HG03442 (cell line): Measurements from ENCODE around the gene CCBE1.

ENCODE experiments used
- ATAC-seq: cut with Tn5 transposase; IDR thresholded peaks from one replicate; pipeline ENCODE4 v1.9.1; 2021; ENCODE audit warnings: mild to moderate bottlenecking, moderate library complexity; ENCODE audit not compliant: unreplicated experiment

Gene CCBE1

GRCh38 chr18:59623456-59624368 lies 73.5 kb downstream of the CCBE1 start:
- no peak for ATAC-seq

- no peak for ATAC-seq
Measured at GRCh38 chr18:59621027-59621426, 76.2 kb downstream of the CCBE1 start.

GRCh38 chr18:59620381-59620780 lies 76.8 kb downstream of the CCBE1 start:
- no peak for ATAC-seq

- no peak for ATAC-seq
Measured at GRCh38 chr18:59619816-59620215, 77.4 kb downstream of the CCBE1 start.

- ATAC-seq: no peak
Measured at GRCh38 chr18:59617468-59617932, 79.7 kb downstream of the CCBE1 start.

- no peak for ATAC-seq
Measured at GRCh38 chr18:59616501-59616900, 80.7 kb downstream of the CCBE1 start.

- ATAC-seq: no peak
Measured at GRCh38 chr18:59613903-59614302, 83.3 kb downstream of the CCBE1 start.

- ATAC-seq: no peak
Measured at GRCh38 chr18:59612381-59612780, 84.8 kb downstream of the CCBE1 start.

GRCh38 chr18:59610546-59611140 lies 86.6 kb downstream of the CCBE1 start:
- ATAC-seq: no peak

GRCh38 chr18:59609654-59610053 lies 87.6 kb downstream of the CCBE1 start:
- ATAC-seq: no peak

- no peak for ATAC-seq
Measured at GRCh38 chr18:59607471-59607870, 89.8 kb downstream of the CCBE1 start.

GRCh38 chr18:59607078-59607379 lies 90.2 kb downstream of the CCBE1 start:
- ATAC-seq: no peak

GRCh38 chr18:59606193-59607077 lies 90.8 kb downstream of the CCBE1 start:
- no peak for ATAC-seq

GRCh38 chr18:59605633-59606192 lies 91.5 kb downstream of the CCBE1 start:
- no peak for ATAC-seq

- no peak for ATAC-seq
Measured at GRCh38 chr18:59604877-59605276, 92.3 kb downstream of the CCBE1 start.

GRCh38 chr18:59597049-59597448 lies 100.2 kb downstream of the CCBE1 start:
- ATAC-seq: no peak

- ATAC-seq: no peak
Measured at GRCh38 chr18:59593291-59593717, 103.9 kb downstream of the CCBE1 start.

- ATAC-seq: no peak
Measured at GRCh38 chr18:59592624-59593023, 104.6 kb downstream of the CCBE1 start.

- no peak for ATAC-seq
Measured at GRCh38 chr18:59582395-59582794, 114.8 kb downstream of the CCBE1 start.

- ATAC-seq: no peak
Measured at GRCh38 chr18:59579509-59579908, 117.7 kb downstream of the CCBE1 start.

GRCh38 chr18:59577386-59577655 lies 119.9 kb downstream of the CCBE1 start:
- no peak for ATAC-seq
